ENCODE measurements around the gene STX16. TPM values are rescaled to one million over a fixed set of nuclear protein-coding genes. Genes with fewer than 3 reads are reported as not detected.

STX16 gene
- total RNA-seq, 4 donors from 2014 or later: 70.2 to 148 (median 85.9) TPM

DNA sequence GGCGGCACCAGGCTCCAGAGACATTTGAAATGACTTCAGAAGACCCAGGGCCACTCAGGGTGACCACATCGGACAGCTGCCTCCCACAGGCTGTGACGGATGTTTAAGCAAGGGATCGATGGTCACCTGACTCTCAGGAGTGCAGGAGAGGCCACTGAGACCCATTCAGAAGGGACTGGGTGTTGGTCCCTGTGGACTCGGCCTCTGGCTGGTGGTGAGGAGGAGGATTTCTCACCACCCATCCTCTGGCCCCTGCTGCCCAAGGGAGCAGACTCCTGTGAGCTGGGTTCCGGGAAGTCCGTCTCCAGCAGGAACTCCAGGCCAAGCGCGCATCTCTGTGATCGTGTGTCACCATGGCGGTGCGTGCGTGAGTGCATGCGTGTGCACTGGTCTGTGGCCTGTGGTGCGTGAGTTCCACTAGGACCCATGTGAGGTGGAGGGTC lies 67.1 kb downstream of the STX16 start:
- H3K36me3 ChIP-seq: peaks cover 0 to 31% (median 0%) of the 10 kb centered on the region in 3 donors
- TF ChIP-seq, protein P1, sequence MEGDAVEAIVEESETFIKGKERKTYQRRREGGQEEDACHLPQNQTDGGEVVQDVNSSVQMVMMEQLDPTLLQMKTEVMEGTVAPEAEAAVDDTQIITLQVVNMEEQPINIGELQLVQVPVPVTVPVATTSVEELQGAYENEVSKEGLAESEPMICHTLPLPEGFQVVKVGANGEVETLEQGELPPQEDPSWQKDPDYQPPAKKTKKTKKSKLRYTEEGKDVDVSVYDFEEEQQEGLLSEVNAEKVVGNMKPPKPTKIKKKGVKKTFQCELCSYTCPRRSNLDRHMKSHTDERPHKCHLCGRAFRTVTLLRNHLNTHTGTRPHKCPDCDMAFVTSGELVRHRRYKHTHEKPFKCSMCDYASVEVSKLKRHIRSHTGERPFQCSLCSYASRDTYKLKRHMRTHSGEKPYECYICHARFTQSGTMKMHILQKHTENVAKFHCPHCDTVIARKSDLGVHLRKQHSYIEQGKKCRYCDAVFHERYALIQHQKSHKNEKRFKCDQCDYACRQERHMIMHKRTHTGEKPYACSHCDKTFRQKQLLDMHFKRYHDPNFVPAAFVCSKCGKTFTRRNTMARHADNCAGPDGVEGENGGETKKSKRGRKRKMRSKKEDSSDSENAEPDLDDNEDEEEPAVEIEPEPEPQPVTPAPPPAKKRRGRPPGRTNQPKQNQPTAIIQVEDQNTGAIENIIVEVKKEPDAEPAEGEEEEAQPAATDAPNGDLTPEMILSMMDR (IDR thresholded peaks at IDR 0.05): no peak
- TF ChIP-seq POLR2A (IDR thresholded peaks at IDR 0.05) (no peak), EP300 (IDR thresholded peaks at IDR 0.05) (no peak)
- H3K27me3 ChIP-seq: peaks cover 0 to 14% of the 10 kb centered on the region in 2 donors
- DNase-seq (ENCODE audit: low spot score in 2 of 2): no peak
- H3K9me3 ChIP-seq: no peaks in the 10 kb centered on the region
- H3K27ac ChIP-seq: no peak overlapping the region
- H3K4me1 ChIP-seq: peaks cover 0 to 12% (median 4%) of the 10 kb centered on the region in 4 donors
- WGBS, 2 donors: 94 to 95% methylated on average over 11 to 13 of the region's 15 CpGs
- H3K4me3 ChIP-seq: no peak overlapping the region

DNA sequence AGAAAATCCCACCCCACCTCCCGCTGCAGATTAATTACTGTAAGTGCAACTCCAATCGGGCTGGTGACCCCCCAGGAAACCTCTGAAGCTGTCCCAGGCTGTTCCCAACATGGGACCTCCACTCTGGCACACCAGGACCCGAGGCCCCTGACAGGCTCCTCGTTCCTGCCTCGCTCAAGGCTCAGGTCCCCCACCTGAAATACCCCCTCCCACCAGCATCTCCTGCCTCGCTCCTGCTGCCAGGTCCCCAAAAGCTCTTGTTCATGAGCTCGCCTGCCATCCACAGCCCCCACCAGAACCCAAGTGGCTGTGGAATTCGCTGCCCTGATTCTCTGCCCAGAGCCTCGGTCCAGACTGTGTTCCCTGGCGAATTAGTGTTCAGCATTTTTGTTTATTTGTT lies 67.6 kb downstream of the STX16 start:
- no peak for TF ChIP-seq EP300 (IDR thresholded peaks at IDR 0.05)
- TF ChIP-seq POLR2A (IDR thresholded peaks at IDR 0.05): no peak
- H3K4me3 ChIP-seq: no peak overlapping the region
- 79% methylated on average over 10 of the region's 10 CpGs for WGBS, 2 donors
- H3K36me3 ChIP-seq: peaks cover 0 to 25% (median 0%) of the 10 kb centered on the region in 3 donors
- DNase-seq (ENCODE audit: low spot score in 2 of 2): no peak
- peaks cover 0 to 12% (median 4%) of the 10 kb centered on the region in 4 donors for H3K4me1 ChIP-seq
- H3K9me3 ChIP-seq: no peaks in the 10 kb centered on the region
- no peak overlapping the region for H3K27ac ChIP-seq
- peaks cover 0 to 18% of the 10 kb centered on the region in 2 donors for H3K27me3 ChIP-seq

DNA sequence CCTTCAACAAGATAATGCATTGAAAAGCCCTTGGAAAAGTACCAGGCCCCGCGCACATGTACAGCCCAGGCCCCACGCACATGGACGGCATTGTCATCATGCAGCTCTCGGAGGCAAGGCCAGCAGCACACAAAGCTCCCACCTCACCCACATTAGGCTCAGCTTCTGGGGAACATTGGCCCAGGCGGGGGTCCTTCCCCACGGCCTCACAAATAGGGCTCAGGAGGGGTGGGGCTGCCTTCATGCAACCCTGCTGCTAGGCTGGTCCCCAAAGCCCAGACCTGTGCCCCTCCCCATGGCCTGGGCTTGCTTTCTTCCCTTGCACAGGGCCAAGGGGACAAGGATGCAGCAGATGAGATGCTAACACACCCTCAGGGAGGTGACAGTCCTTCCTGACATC lies 68.2 kb downstream of the STX16 start:
- Histone ChIP-seq H3K27ac (no peak overlapping the region), H3K27me3 (peaks cover 0 to 18% of the 10 kb centered on the region in 2 donors), H3K9me3 (no peaks in the 10 kb centered on the region), H3K36me3 (peaks cover 0 to 20% (median 0%) of the 10 kb centered on the region in 3 donors), H3K4me3 (no peak overlapping the region), H3K4me1 (peaks cover 0 to 12% (median 4%) of the 10 kb centered on the region in 4 donors)
- WGBS, 2 donors: 58 to 71% methylated on average over 7 of the region's 7 CpGs
- no peak for TF ChIP-seq EP300 (IDR thresholded peaks at IDR 0.05)
- TF ChIP-seq, protein P1 (IDR thresholded peaks at IDR 0.05): no peak
- TF ChIP-seq POLR2A (IDR thresholded peaks at IDR 0.05): no peak
- no peak for DNase-seq (ENCODE audit: low spot score in 2 of 2)

DNA sequence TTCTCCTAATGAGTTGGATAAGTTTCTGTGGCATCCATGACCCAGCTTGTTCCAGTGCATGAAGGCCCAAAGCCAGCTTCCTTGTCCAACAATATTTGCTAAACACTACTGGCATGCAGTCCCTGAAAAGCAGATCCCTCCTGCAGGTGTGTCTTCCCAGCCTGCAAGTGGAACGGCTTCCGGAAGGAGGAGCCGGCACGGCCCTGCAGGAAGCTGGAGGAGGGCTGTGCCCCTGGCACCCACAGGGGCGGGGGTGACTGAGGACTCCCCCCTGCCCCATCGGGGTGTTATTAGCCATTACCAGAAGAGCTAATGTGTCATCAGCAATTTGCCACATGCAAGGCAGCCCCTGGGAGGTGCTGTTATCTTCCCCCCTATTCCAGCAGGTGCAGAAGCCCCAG lies 68.9 kb downstream of the STX16 start:
- Histone ChIP-seq H3K9me3 (no peaks in the 10 kb centered on the region), H3K36me3 (peaks cover 0 to 12% (median 0%) of the 10 kb centered on the region in 3 donors), H3K4me1 (peaks cover 0 to 12% (median 4%) of the 10 kb centered on the region in 4 donors), H3K4me3 (no peak overlapping the region), H3K27ac (no peak overlapping the region), H3K27me3 (peaks cover 0 to 18% of the 10 kb centered on the region in 2 donors)
- TF ChIP-seq, protein P1 (IDR thresholded peaks at IDR 0.05): no peak
- TF ChIP-seq POLR2A (IDR thresholded peaks at IDR 0.05) (no peak), EP300 (IDR thresholded peaks at IDR 0.05) (no peak)
- 42 to 48% methylated on average over 3 to 6 of the region's 6 CpGs for WGBS, 2 donors
- no peak for DNase-seq (ENCODE audit: low spot score in 2 of 2)

DNA sequence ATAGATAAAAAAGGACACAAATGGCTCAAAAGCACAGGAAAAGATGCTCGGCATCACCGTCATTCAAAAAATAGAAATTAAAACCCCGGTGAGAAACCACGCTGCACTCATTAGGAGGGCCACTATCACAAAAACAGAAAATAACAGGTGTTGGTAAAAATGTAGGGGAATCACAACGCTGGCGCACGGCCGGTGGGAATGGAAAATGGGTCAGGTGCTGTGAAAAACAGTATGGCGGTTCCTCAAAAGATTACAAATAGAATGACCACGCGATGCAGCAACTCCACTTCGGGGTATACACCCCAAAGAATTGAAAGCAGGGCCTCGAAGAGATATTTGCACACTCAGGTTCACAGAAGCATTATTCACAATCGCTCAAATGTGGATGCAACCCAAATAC lies 69.8 kb downstream of the STX16 start:
- WGBS, 2 donors: 93% methylated on average over 14 of the region's 14 CpGs
- Histone ChIP-seq H3K27me3 (peaks cover 0 to 18% of the 10 kb centered on the region in 2 donors), H3K9me3 (no peaks in the 10 kb centered on the region), H3K27ac (no peak overlapping the region), H3K36me3 (peaks cover 0 to 3% (median 0%) of the 10 kb centered on the region in 3 donors), H3K4me3 (no peak overlapping the region), H3K4me1 (peaks cover 0 to 12% (median 4%) of the 10 kb centered on the region in 4 donors)
- no peak for TF ChIP-seq POLR2A (IDR thresholded peaks at IDR 0.05)
- TF ChIP-seq EP300 (IDR thresholded peaks at IDR 0.05): no peak
- TF ChIP-seq, protein P1 (IDR thresholded peaks at IDR 0.05): no peak
- no peak for DNase-seq (ENCODE audit: low spot score in 2 of 2)

Data from tibial nerve (tissue), 4 donors.